ENCODE data around the gene GALE. TPM values are rescaled to one million over a fixed set of nuclear protein-coding genes. Genes with fewer than 3 reads are reported as not detected.

Gene GALE
- total and polyA plus RNA-seq, 2 donors (not counting 3 experiments of a cell fraction or from before 2014, with no cell fraction given), result 42.9 to 64.7 TPM

- no peaks in the 10 kb centered on the region for H3K9me1 ChIP-seq (replicated peaks; ENCODE audit: control insufficient read depth, extremely low read depth, insufficient read depth, low read length)
- POLR2A ChIA-PET, result no interaction called here
- no peak overlapping the region for H3K27ac ChIP-seq (ENCODE audit: insufficient read depth, low read depth, low read length)
- no peak overlapping the region for H3K4me2 ChIP-seq (ENCODE audit: insufficient read depth, low read length)
- no peak for DNase-seq (ENCODE audit: low read depth, low spot score)
- no peaks in the 10 kb centered on the region for H3K4me1 ChIP-seq (ENCODE audit: control insufficient read depth, extremely low read depth, insufficient read depth, low read length)
- H2AFZ ChIP-seq (ENCODE audit: low read depth, low read length), result no peak overlapping the region
- no peaks in the 10 kb centered on the region for H3K79me2 ChIP-seq (ENCODE audit: control insufficient read depth, insufficient read depth, low read length)
- CTCF ChIA-PET, result interaction anchor here (1.5 kb wide), 1 partner anchor 42 kb away, joined by 5 read pairs; no protein-coding TSS in a partner anchor
- H3K4me3 ChIP-seq (replicated peaks in 1 of 3; ENCODE audit: insufficient read depth in 1 of 3, low read depth in 1 of 3, low read length in 3 of 3), result no peak overlapping the region
- no peaks in the 10 kb centered on the region for H4K20me1 ChIP-seq (replicated peaks; ENCODE audit: control insufficient read depth, extremely low read depth, insufficient read depth, low read length)
- no peak for FAIRE-seq
- dilution Hi-C loops (cut with MboI; ENCODE audit: extremely low pct_ligation_motif_present, low sequenced_read_pairs), result no loop called here
- intact Hi-C loops (cut with micrococcal nuclease), result no loop called here
- H3K27me3 ChIP-seq (ENCODE audit: control insufficient read depth in 2 of 2, insufficient read depth in 2 of 2, low read length in 2 of 2), result no peaks in the 10 kb centered on the region
- no peak overlapping the region for H3K9ac ChIP-seq (replicated peaks; ENCODE audit: extremely low read depth, insufficient read depth, low read length)
- TF ChIP-seq JUN (IDR thresholded peaks at IDR 0.05; ENCODE audit: borderline replicate concordance, insufficient read depth, insufficient read length, low read depth) (no peak), CTCF (IDR thresholded peaks at IDR 0.05; ENCODE audit: extremely low read depth in 1 of 2, insufficient read depth in 1 of 2, low read depth in 1 of 2, low read length in 2 of 2) (no peak), FOS (IDR thresholded peaks at IDR 0.05; ENCODE audit: borderline replicate concordance, insufficient read depth, low read length) (no peak), POLR2A (IDR thresholded peaks at IDR 0.05; ENCODE audit: low read depth, low read length) (no peak), MYC (IDR thresholded peaks at IDR 0.05; ENCODE audit: low read depth, low read length) (no peak), POLR2AphosphoS5 (IDR thresholded peaks at IDR 0.05; ENCODE audit: insufficient read depth, low read depth, low read length) (no peak), GATA2 (IDR thresholded peaks at IDR 0.05; ENCODE audit: insufficient read depth, insufficient read length, low read depth, low read length) (no peak), MAX (IDR thresholded peaks at IDR 0.05; ENCODE audit: insufficient read depth, insufficient read length) (no peak), EZH2 (IDR thresholded peaks at IDR 0.05; ENCODE audit: borderline replicate concordance, low read depth, low read length, severe bottlenecking) (no peak)
- BruUV-seq (replicated peaks), result no TSS peak
- peaks cover 0 to 19% of the 10 kb centered on the region in 2 experiments for H3K36me3 ChIP-seq (ENCODE audit: control insufficient read depth in 2 of 2, extremely low read depth in 1 of 2, insufficient read depth in 2 of 2, low read length in 2 of 2)
- no peaks in the 10 kb centered on the region for H3K9me3 ChIP-seq (replicated peaks; ENCODE audit: control insufficient read depth, insufficient read depth, low read length)
Observed at GRCh38 chr1:23814016-23814415, 13.5 kb upstream of the GALE start.

All from endothelial cell of umbilical vein (primary cell).